ENCODE data around the gene BOC.
A peak's percentile ranks its signal among the peaks of the same experiment; 100 is the strongest.

The BOC gene

DNA sequence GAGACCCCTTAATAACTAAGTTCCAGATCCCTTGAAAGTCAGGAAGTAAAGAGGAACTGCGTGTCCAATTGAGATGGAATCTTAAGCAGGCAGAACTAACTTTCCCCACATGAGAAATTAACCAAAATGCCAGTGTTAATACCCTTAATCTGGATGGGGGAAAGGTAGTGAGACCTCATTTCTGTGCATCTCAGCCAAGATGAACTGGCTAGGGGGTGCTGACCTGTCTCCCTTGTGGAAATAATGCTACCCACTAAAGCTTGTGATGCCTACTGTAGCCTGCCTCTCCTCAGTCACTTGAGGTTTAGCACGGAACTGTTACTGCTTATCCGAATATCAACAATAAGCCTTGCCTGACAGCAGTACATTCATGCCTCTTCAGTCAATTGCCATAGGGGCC, 15.1 kb downstream of the BOC start:
- Mint-ChIP-seq H3K27me3 (peaks cover 21% of the 10 kb centered on the region), H3K4me1 (ENCODE audit: low read depth) (peaks cover 12% of the 10 kb centered on the region), H3K27ac (no peak overlapping the region), H3K4me3 (no peak overlapping the region), H3K9me3 (no peaks in the 10 kb centered on the region), H3K36me3 (ENCODE audit: low read depth) (no peaks in the 10 kb centered on the region)
- no peak for DNase-seq

GRCh38 chr3:113227146-113227545, 15.8 kb downstream of the BOC start:
- Mint-ChIP-seq H3K9me3 (no peaks in the 10 kb centered on the region), H3K27ac (no peak overlapping the region), H3K4me1 (ENCODE audit: low read depth) (peaks cover 15% of the 10 kb centered on the region), H3K36me3 (ENCODE audit: low read depth) (no peaks in the 10 kb centered on the region), H3K27me3 (peaks cover 21% of the 10 kb centered on the region), H3K4me3 (no peak overlapping the region)
- DNase-seq, result no peak

- Mint-ChIP-seq H3K27ac (no peak overlapping the region), H3K27me3 (peaks cover 9% of the 10 kb centered on the region), H3K36me3 (ENCODE audit: low read depth) (no peaks in the 10 kb centered on the region), H3K4me1 (ENCODE audit: low read depth) (peaks cover 13% of the 10 kb centered on the region), H3K9me3 (no peaks in the 10 kb centered on the region), H3K4me3 (no peak overlapping the region)
- no peak for DNase-seq
Observed at GRCh38 chr3:113228498-113229286, 17.3 kb downstream of the BOC start.

DNA sequence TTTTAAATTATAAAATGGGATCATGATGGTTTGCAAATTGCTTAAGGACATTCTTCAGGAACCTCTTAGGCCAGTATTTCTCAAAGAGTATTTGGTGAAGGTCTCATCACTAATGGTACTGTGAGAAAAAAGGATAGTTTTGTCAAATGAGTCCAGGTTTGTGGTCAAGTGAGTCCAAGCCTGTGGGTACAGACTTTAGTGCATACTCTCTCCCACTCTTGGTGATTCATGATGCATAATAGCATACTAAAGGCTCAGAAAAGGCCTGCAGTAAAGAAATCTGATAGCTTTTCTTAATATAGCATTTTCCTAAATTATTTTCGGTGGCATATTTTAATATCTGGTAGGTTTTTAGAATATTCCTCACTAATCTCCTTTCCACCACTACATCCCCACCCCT, 20.0 kb downstream of the BOC start:
- H3K9me3 Mint-ChIP-seq, result no peaks in the 10 kb centered on the region
- H3K4me3 Mint-ChIP-seq, result no peak overlapping the region
- no peaks in the 10 kb centered on the region for H3K27me3 Mint-ChIP-seq
- no peaks in the 10 kb centered on the region for H3K36me3 Mint-ChIP-seq (ENCODE audit: low read depth)
- DNase-seq, result no peak
- H3K4me1 Mint-ChIP-seq (ENCODE audit: low read depth), result peaks cover 6% of the 10 kb centered on the region
- H3K27ac Mint-ChIP-seq, result no peak overlapping the region

DNA sequence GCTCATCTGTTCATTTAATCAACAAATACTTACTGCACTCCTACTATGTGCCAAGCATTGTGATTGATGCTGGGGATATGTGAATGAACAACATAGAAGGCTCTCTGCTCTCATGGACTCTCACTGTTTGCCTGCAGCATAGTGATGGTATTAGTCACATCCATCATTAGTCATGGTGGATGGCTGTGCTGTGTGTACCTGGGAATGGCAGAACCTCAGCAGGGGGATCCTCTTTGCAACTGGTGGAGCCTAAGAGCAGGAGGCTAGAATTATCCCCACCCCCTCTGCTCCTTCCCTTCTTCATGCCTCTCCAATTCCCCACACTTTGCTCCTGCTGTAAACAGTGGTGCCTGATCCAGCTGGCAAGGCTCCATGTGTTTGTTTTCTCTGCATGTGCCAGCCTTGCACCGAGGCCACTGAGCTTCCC, 20.5 kb downstream of the BOC start:
- no peak for DNase-seq
- Mint-ChIP-seq H3K9me3 (no peaks in the 10 kb centered on the region), H3K4me3 (no peak overlapping the region), H3K4me1 (ENCODE audit: low read depth) (peaks cover 6% of the 10 kb centered on the region), H3K36me3 (ENCODE audit: low read depth) (no peaks in the 10 kb centered on the region), H3K27ac (no peak overlapping the region), H3K27me3 (no peaks in the 10 kb centered on the region)

- Mint-ChIP-seq H3K27me3 (peaks cover 4% of the 10 kb centered on the region), H3K36me3 (ENCODE audit: low read depth) (no peaks in the 10 kb centered on the region), H3K27ac (no peak overlapping the region), H3K4me1 (ENCODE audit: low read depth) (peaks cover 6% of the 10 kb centered on the region), H3K9me3 (no peaks in the 10 kb centered on the region), H3K4me3 (no peak overlapping the region)
- no peak for DNase-seq
Observed at GRCh38 chr3:113232342-113232741, 21.0 kb downstream of the BOC start.

DNA sequence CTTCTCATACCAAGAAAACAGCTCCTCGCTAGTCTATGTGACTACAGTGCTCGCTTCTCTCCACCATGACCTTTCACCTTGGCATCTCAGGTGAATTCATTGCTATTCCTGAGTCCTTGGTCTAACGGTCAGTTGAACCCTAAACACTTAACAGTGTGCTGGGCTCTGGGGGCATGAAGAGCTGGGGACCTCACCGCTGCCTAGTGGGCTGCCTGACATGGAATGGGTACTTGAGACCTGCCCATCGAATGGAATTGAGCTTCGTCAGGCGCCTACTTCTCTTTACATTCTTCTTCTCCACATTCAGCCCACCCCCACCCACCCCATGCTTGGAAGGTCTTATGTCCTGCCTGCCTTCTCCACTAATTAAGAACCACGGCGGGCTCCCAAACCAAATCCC, 22.1 kb downstream of the BOC start:
- H3K27ac Mint-ChIP-seq, result no peak overlapping the region

GRCh38 chr3:113234028-113234427, 22.7 kb downstream of the BOC start:
- H3K27ac Mint-ChIP-seq, result no peak overlapping the region
- no peak overlapping the region for H3K4me3 Mint-ChIP-seq
- peaks cover 4% of the 10 kb centered on the region for H3K27me3 Mint-ChIP-seq
- no peak for DNase-seq
- peaks cover 6% of the 10 kb centered on the region for H3K4me1 Mint-ChIP-seq (ENCODE audit: low read depth)
- no peaks in the 10 kb centered on the region for H3K9me3 Mint-ChIP-seq
- H3K36me3 Mint-ChIP-seq (ENCODE audit: low read depth), result no peaks in the 10 kb centered on the region

More for the DNA sequence above, 22.1 kb downstream of the BOC start:
- H3K4me3 Mint-ChIP-seq, result no peak overlapping the region
- H3K27me3 Mint-ChIP-seq, result peaks cover 4% of the 10 kb centered on the region
- no peak for DNase-seq
- peaks cover 6% of the 10 kb centered on the region for H3K4me1 Mint-ChIP-seq (ENCODE audit: low read depth)
- no peaks in the 10 kb centered on the region for H3K36me3 Mint-ChIP-seq (ENCODE audit: low read depth)
- H3K9me3 Mint-ChIP-seq, result no peaks in the 10 kb centered on the region

DNA sequence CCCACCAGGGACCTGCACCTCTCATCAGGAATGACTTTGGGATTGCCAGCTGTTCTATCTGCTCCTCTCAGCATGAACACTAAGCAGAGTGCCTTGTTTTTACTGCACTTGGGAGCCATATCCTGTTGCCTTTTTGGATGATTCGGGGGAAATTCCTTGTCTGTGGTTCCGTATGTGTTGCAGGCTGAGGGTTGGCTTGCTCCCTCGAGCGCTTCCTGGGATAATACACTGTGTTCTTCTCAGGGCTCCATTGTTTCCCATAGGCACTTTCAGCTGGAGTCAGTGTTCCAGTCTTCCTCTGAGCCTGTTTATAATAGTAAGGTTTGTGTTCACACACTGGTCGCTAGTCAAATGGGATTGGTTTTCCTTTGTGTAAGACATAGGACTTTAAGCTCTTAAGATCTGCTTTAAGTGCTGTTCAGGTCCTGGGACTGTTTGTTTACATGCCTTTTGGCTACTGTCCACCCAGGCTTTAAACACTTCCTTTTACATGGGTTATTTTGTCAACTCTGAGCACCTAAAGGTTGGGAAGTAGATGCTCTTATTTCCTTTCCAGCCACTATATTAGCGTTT, 23.4 kb downstream of the BOC start:
- Mint-ChIP-seq H3K9me3 (no peaks in the 10 kb centered on the region), H3K27ac (no peak overlapping the region), H3K36me3 (ENCODE audit: low read depth) (no peaks in the 10 kb centered on the region), H3K4me3 (no peak overlapping the region), H3K4me1 (ENCODE audit: low read depth) (peaks cover 6% of the 10 kb centered on the region), H3K27me3 (peaks cover 4% of the 10 kb centered on the region)
- DNase-seq, result no peak

DNA sequence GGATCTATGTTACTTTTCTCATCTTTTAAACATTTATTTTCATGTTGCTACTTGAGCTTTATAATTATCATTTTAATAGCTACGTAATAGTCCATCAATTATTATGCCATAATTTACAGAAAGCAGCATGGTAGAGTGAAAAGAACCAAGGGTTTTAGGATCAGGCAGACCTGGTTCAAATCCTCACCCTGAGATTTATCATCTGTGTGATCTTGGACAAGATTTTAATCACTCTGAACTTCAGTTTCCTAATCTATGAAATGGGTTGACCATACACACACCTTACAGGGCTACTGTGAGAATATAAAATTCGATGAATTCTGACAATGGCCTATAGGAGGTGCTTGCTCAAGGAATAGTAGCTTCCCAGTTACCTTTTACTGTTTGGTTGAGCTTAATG, 27.1 kb downstream of the BOC start:
- Mint-ChIP-seq H3K27ac (no peak overlapping the region), H3K9me3 (no peaks in the 10 kb centered on the region), H3K4me3 (no peak overlapping the region), H3K4me1 (ENCODE audit: low read depth) (peaks cover 11% of the 10 kb centered on the region), H3K36me3 (ENCODE audit: low read depth) (no peaks in the 10 kb centered on the region), H3K27me3 (peaks cover 11% of the 10 kb centered on the region)
- no peak for DNase-seq

DNA sequence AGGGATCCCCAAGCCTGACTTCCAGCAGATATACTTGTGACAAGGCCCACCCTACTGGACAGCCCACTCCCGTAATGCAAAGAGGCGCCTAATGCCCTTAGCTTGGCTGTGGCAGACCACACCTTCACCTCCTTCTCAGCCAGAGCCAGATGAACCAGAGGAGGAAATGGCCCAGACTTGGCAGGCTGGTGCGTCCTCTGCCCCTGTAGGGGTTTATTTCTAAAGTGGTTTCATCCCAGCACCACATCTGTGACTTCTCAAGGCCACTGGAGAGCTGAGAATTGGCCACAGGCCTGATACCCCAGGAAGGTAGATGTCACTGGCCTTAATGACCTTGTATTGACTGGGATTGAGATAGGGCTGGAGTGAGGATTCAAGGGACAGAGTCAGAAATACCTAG, 29.5 kb downstream of the BOC start:
- Mint-ChIP-seq H3K27me3 (peaks cover 22% of the 10 kb centered on the region), H3K4me1 (ENCODE audit: low read depth) (peaks cover 11% of the 10 kb centered on the region), H3K9me3 (no peaks in the 10 kb centered on the region), H3K4me3 (no peak overlapping the region), H3K27ac (no peak overlapping the region), H3K36me3 (ENCODE audit: low read depth) (no peaks in the 10 kb centered on the region)
- no peak for DNase-seq

- Mint-ChIP-seq H3K4me3 (no peak overlapping the region), H3K4me1 (ENCODE audit: low read depth) (peaks cover 11% of the 10 kb centered on the region), H3K9me3 (no peaks in the 10 kb centered on the region), H3K36me3 (ENCODE audit: low read depth) (no peaks in the 10 kb centered on the region), H3K27ac (peak overlapping the region; percentile 16), H3K27me3 (peaks cover 22% of the 10 kb centered on the region)
- no peak for DNase-seq
Observed at GRCh38 chr3:113241292-113242095, 30.1 kb downstream of the BOC start.

DNA sequence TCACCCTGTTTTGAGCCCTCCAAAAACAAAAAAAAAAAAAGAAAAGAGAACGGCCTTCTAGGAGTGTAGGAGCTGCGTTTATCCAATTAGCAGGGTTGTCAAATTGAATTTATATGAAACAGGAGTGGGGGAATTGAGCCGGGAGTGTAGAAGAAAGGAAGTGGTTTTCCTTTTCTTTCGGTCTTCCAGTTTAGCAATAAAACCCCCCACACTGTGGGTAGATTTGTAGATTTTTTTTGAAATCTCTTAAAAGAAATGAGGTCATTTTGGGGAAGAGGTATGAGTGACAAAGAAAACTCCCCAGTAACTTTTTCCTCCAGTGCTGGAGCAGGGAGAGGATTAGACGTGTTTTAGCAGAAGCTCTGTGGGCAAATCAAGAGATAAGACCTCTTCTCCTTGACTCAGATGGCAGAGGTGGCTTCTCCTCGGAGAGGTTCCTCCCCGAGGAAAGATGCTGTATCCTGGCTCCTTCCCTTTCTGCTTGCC, 30.8 kb downstream of the BOC start:
- Mint-ChIP-seq H3K9me3 (no peaks in the 10 kb centered on the region), H3K36me3 (ENCODE audit: low read depth) (no peaks in the 10 kb centered on the region), H3K4me1 (ENCODE audit: low read depth) (peaks cover 11% of the 10 kb centered on the region), H3K4me3 (no peak overlapping the region), H3K27ac (peak overlapping the region; percentile 16), H3K27me3 (peaks cover 20% of the 10 kb centered on the region)
- no peak for DNase-seq

DNA sequence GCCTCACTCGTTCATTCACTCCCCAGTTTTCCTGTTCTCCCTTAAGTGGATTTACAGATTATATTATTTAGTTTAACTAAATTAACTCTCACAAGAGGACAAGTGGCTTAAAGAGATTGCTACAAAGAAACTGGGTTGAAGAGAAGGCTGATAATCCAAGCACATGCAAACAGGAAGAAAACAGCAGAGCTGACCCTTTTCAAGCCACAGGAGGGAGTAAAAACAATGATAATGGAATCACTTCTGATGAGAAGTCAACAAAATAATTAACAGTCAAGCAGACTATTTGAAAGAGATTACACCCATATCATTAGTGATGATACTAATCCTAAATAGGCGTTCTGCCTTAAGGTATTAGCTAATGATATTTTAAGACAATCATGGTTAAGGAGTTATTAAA, 31.7 kb downstream of the BOC start:
- DNase-seq, result no peak
- Mint-ChIP-seq H3K4me1 (ENCODE audit: low read depth) (peaks cover 14% of the 10 kb centered on the region), H3K4me3 (no peak overlapping the region), H3K9me3 (no peaks in the 10 kb centered on the region), H3K36me3 (ENCODE audit: low read depth) (no peaks in the 10 kb centered on the region), H3K27ac (no peak overlapping the region), H3K27me3 (peaks cover 22% of the 10 kb centered on the region)

GRCh38 chr3:113243846-113244245, 32.5 kb downstream of the BOC start:
- H3K4me3 Mint-ChIP-seq, result no peak overlapping the region
- no peaks in the 10 kb centered on the region for H3K9me3 Mint-ChIP-seq
- no peak for DNase-seq
- H3K27ac Mint-ChIP-seq, result no peak overlapping the region
- H3K27me3 Mint-ChIP-seq, result peaks cover 22% of the 10 kb centered on the region
- peaks cover 14% of the 10 kb centered on the region for H3K4me1 Mint-ChIP-seq (ENCODE audit: low read depth)
- H3K36me3 Mint-ChIP-seq (ENCODE audit: low read depth), result no peaks in the 10 kb centered on the region
